H9 (cell line): ENCODE measurements around the gene C5AR1. TPM values are rescaled to one million over a fixed set of nuclear protein-coding genes. Genes with fewer than 3 reads are reported as not detected.

Experiments used
- DNase-seq: peaks from one replicate; pipeline ENCODE4 v3.0.0-alpha.2; 2017
- H2AFZ ChIP-seq: one replicate; pipeline ENCODE4 v1.6.1; 2013; ENCODE audit warnings: mild to moderate bottlenecking, low read length, control low read depth, moderate library complexity
- H2AK5ac ChIP-seq: 2 replicates; pipeline ENCODE4 v1.6.1; 2013; ENCODE audit warnings: low read length, control low read depth, mixed read lengths; ENCODE audit not compliant: insufficient read length
- H2BK120ac ChIP-seq: one replicate; pipeline ENCODE4 v1.6.1; 2013; ENCODE audit warnings: low read depth, mild to moderate bottlenecking, low read length, control low read depth, inconsistent platforms; ENCODE audit not compliant: poor library complexity, severe bottlenecking
- H2BK12ac ChIP-seq: 2 replicates; pipeline ENCODE4 v1.6.1; 2013; ENCODE audit warnings: low read length, control low read depth, mixed read lengths, low read depth; ENCODE audit not compliant: insufficient read length
- H2BK15ac ChIP-seq: 2 replicates; pipeline ENCODE4 v1.6.1; 2013; ENCODE audit warnings: low read depth, low read length, control low read depth
- H2BK20ac ChIP-seq: one replicate; pipeline ENCODE4 v1.6.1; 2013; ENCODE audit warnings: low read depth, mild to moderate bottlenecking, low read length, control low read depth, inconsistent platforms; ENCODE audit not compliant: poor library complexity, severe bottlenecking
- H2BK5ac ChIP-seq: 2 replicates; pipeline ENCODE4 v1.6.1; 2013; ENCODE audit warnings: low read length, control low read depth, mixed read lengths; ENCODE audit not compliant: insufficient read length
- H3K14ac ChIP-seq: 2 replicates; pipeline ENCODE4 v1.6.1; 2013; ENCODE audit warnings: low read length, control low read depth; ENCODE audit not compliant: insufficient read depth
- H3K18ac ChIP-seq: 2 replicates; pipeline ENCODE4 v1.6.1; 2013; ENCODE audit warnings: low read depth, mild to moderate bottlenecking, mixed read lengths, low read length, control low read depth; ENCODE audit not compliant: insufficient read length
- H3K23ac ChIP-seq: 2 replicates; pipeline ENCODE4 v1.6.1; 2013; ENCODE audit warnings: low read length, control low read depth, mixed read lengths, low read depth; ENCODE audit not compliant: insufficient read length
- H3K23me2 ChIP-seq: 2 replicates; pipeline ENCODE4 v1.6.1; 2013; ENCODE audit warnings: low read depth, mild to moderate bottlenecking, mixed read lengths, low read length, control low read depth; ENCODE audit not compliant: insufficient read length, poor library complexity, severe bottlenecking
- H3K27ac ChIP-seq: 2 replicates; pipeline ENCODE4 v1.5.1; 2013; ENCODE audit warnings: low read length, control low read depth, mixed read lengths, low read depth; ENCODE audit not compliant: insufficient read length
- H3K27me3 ChIP-seq: 2 replicates; pipeline ENCODE4 v1.6.1; 2013; ENCODE audit warnings: low read length, control low read depth, inconsistent platforms; ENCODE audit not compliant: insufficient read depth
- H3K4ac ChIP-seq: 2 replicates; pipeline ENCODE4 v1.6.1; 2013; ENCODE audit warnings: low read depth, mild to moderate bottlenecking, control low read depth, inconsistent platforms, low read length, moderate library complexity
- H3K4me1 ChIP-seq: 2 replicates; pipeline ENCODE4 v1.6.1; 2013; ENCODE audit warnings: low read length, control low read depth, inconsistent platforms; ENCODE audit not compliant: insufficient read depth
- H3K4me2 ChIP-seq: 2 replicates; pipeline ENCODE4 v1.6.1; 2013; ENCODE audit warnings: low read length, control low read depth, mixed read lengths; ENCODE audit not compliant: insufficient read length, insufficient read depth
- H3K56ac ChIP-seq: 2 replicates; pipeline ENCODE4 v1.6.1; 2013; ENCODE audit warnings: low read depth, mild to moderate bottlenecking, mixed read lengths, low read length, control low read depth; ENCODE audit not compliant: insufficient read length
- H3K79me1 ChIP-seq: 2 replicates; pipeline ENCODE4 v1.6.1; 2013; ENCODE audit warnings: low read depth, mild to moderate bottlenecking, moderate library complexity, low read length, control low read depth, inconsistent platforms; ENCODE audit not compliant: insufficient read depth, poor library complexity, severe bottlenecking
- H3K79me2 ChIP-seq: 2 replicates; pipeline ENCODE4 v1.6.1; 2013; ENCODE audit warnings: low read length, control low read depth, inconsistent platforms; ENCODE audit not compliant: insufficient read depth
- H3K9ac ChIP-seq: 2 replicates; pipeline ENCODE4 v1.6.1; 2013; ENCODE audit warnings: low read length, control low read depth, mixed read lengths; ENCODE audit not compliant: insufficient read length; ENCODE audit errors: extremely low read depth
- H3K9me3 ChIP-seq: one replicate; pipeline ENCODE4 v1.6.1; 2013; ENCODE audit warnings: low read depth, low read length, inconsistent platforms; ENCODE audit not compliant: control insufficient read depth
- H3T11ph ChIP-seq: one replicate; pipeline ENCODE4 v1.6.1; 2013; ENCODE audit warnings: mild to moderate bottlenecking, low read length, control low read depth, inconsistent platforms
- H4K20me1 ChIP-seq: one replicate; pipeline ENCODE4 v1.6.1; 2013; ENCODE audit not compliant: control insufficient read depth, insufficient read length, insufficient read depth
- H4K5ac ChIP-seq: 2 replicates; pipeline ENCODE4 v1.6.1; 2013; ENCODE audit warnings: low read depth, mild to moderate bottlenecking, mixed read lengths, low read length, control low read depth; ENCODE audit not compliant: insufficient read length
- H4K8ac ChIP-seq: replicated peaks from 2 replicates; pipeline ENCODE4 v1.6.1; 2013; ENCODE audit warnings: low read length, control low read depth, mixed read lengths, low read depth; ENCODE audit not compliant: insufficient read length
- H4K91ac ChIP-seq: 2 replicates; pipeline ENCODE4 v1.6.1; 2013; ENCODE audit warnings: low read depth, mild to moderate bottlenecking, moderate library complexity, mixed read lengths, low read length, control low read depth; ENCODE audit not compliant: insufficient read length
- H3K27ac Mint-ChIP-seq, 3 experiments: 2 replicates in 2 of 3; 3 replicates in 1 of 3; pipeline ENCODE4 v1.8.0; 2020 to 2021; ENCODE audit warnings: mixed read lengths in 3 of 3, mild to moderate bottlenecking in 1 of 3, moderate library complexity in 1 of 3
- H3K27me3 Mint-ChIP-seq: 2 replicates; pipeline ENCODE4 v1.8.0; 2021; ENCODE audit warnings: low read depth, mild to moderate bottlenecking, moderate library complexity, mixed read lengths
- H3K36me3 Mint-ChIP-seq, 3 experiments: 2 replicates in 2 of 3; 3 replicates in 1 of 3; pipeline ENCODE4 v1.8.0; 2020 to 2021; ENCODE audit warnings: low read depth in 3 of 3, mixed read lengths in 3 of 3; ENCODE audit not compliant: insufficient read depth in 1 of 3
- H3K4me1 Mint-ChIP-seq, 2 experiments: 2 replicates each; pipeline ENCODE4 v1.8.0; 2020; ENCODE audit warnings: mixed read lengths in 2 of 2
- H3K4me3 Mint-ChIP-seq, 2 experiments: 2 replicates in 1 of 2; 3 replicates in 1 of 2; pipeline ENCODE4 v1.8.0; 2020 to 2021; ENCODE audit warnings: mild to moderate bottlenecking in 2 of 2, mixed read lengths in 2 of 2, moderate library complexity in 1 of 2
- H3K9me3 Mint-ChIP-seq, 2 experiments: 2 replicates in 1 of 2; 3 replicates in 1 of 2; pipeline ENCODE4 v1.8.0; 2020; ENCODE audit warnings: mild to moderate bottlenecking in 2 of 2, mixed read lengths in 2 of 2, moderate library complexity in 1 of 2
- WGBS: extraction: QIAGEN DNeasy Blood & Tissue Kit; methylation state at CpG from one replicate; pipeline ENCODE4 v1.1.7; 2013; ENCODE audit warnings: missing lambda C conversion rate, low lambda C conversion rate, mixed read lengths; ENCODE audit not compliant: insufficient read length; ENCODE audit errors: extremely low coverage; 5-methylcytosine and 5-hydroxymethylcytosine counted together
- total RNA-seq: library from RNA; stranded (reverse); gene quantifications from 2 replicates; pipeline ENCODE4 v1.2.1, GENCODE V29; 2021
- TF ChIP-seq, protein P1 (sequence below): fragments of 200-600 bp; sonication (generic); conservative IDR thresholded peaks from 3 replicates; pipeline ENCODE4 v1.8.0; 2021; ENCODE audit warnings: antibody characterized with exemption, mild to moderate bottlenecking

C5AR1 gene
- total RNA-seq, 1 experiment from 2014 or later: 1.8 TPM

DNA sequence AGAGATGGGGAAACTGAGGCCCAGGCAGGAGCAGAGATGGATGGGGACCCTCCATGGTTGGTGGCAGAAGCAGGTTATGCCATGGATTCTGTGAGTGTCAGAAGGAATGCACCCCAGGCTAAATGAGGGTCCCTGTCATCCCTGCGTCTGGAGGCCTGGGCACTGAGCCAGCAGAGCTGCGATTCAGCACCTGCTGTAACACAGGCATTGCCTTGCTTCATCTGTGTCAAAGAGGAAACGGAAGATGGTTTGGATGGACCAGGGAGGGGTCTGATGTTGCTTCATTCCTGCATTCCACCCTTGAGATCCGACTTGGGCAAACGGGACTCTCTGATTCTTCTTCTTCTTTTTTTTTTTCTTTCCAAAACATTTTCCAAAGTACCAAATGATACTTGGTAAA lies 1.2 kb downstream of the C5AR1 start:
- H2BK5ac ChIP-seq: no peak overlapping the region
- no peaks in the 10 kb centered on the region for H3K23me2 ChIP-seq
- no peak overlapping the region for H2AFZ ChIP-seq
- peaks cover 0 to 2% of the 10 kb centered on the region in 2 experiments; a peak in 1 of 5 replicates for H3K9me3 Mint-ChIP-seq
- no peak overlapping the region for H4K5ac ChIP-seq
- H3K79me1 ChIP-seq: no peaks in the 10 kb centered on the region
- TF ChIP-seq, protein P1, sequence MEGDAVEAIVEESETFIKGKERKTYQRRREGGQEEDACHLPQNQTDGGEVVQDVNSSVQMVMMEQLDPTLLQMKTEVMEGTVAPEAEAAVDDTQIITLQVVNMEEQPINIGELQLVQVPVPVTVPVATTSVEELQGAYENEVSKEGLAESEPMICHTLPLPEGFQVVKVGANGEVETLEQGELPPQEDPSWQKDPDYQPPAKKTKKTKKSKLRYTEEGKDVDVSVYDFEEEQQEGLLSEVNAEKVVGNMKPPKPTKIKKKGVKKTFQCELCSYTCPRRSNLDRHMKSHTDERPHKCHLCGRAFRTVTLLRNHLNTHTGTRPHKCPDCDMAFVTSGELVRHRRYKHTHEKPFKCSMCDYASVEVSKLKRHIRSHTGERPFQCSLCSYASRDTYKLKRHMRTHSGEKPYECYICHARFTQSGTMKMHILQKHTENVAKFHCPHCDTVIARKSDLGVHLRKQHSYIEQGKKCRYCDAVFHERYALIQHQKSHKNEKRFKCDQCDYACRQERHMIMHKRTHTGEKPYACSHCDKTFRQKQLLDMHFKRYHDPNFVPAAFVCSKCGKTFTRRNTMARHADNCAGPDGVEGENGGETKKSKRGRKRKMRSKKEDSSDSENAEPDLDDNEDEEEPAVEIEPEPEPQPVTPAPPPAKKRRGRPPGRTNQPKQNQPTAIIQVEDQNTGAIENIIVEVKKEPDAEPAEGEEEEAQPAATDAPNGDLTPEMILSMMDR: no peak
- no peak overlapping the region for H2BK120ac ChIP-seq
- H3K4me2 ChIP-seq: no peak overlapping the region
- H3K9ac ChIP-seq: no peak overlapping the region
- no peak overlapping the region for H2BK20ac ChIP-seq
- DNase-seq: no peak
- peaks cover 3 to 11% of the 10 kb centered on the region in 2 experiments for H3K4me1 Mint-ChIP-seq
- no peak overlapping the region for H2BK12ac ChIP-seq
- H4K20me1 ChIP-seq: no peaks in the 10 kb centered on the region
- no peaks in the 10 kb centered on the region for H3K36me3 Mint-ChIP-seq
- no CpG with 5 or more reads among the region's 5 CpGs for WGBS
- H3K27ac Mint-ChIP-seq: no peak overlapping the region
- no peak overlapping the region for H3K4ac ChIP-seq
- H3K27me3 ChIP-seq: no peaks in the 10 kb centered on the region
- no peak overlapping the region for H3K18ac ChIP-seq
- no peak overlapping the region for H3K23ac ChIP-seq
- H3K4me3 Mint-ChIP-seq: no peak overlapping the region
- H3K9me3 ChIP-seq: no peaks in the 10 kb centered on the region
- no peak overlapping the region for H2BK15ac ChIP-seq
- no peak overlapping the region for H4K8ac ChIP-seq
- no peaks in the 10 kb centered on the region for H3K4me1 ChIP-seq
- no peak overlapping the region for H4K91ac ChIP-seq
- H3K14ac ChIP-seq: no peak overlapping the region
- H3K27me3 Mint-ChIP-seq: peaks cover 25% of the 10 kb centered on the region
- no peak overlapping the region for H2AK5ac ChIP-seq
- no peaks in the 10 kb centered on the region for H3K79me2 ChIP-seq
- no peak overlapping the region for H3K56ac ChIP-seq
- H3T11ph ChIP-seq: no peak overlapping the region
- H3K27ac ChIP-seq: no peak overlapping the region
